NCI-H2227 (cell line): ENCODE results near the gene OR4K5.
"Not testable (repeated sequence)": the region's sequence is repeated elsewhere in the genome, so short reads cannot be mapped to it uniquely, and the experiment has no call there.

Experiments
- DNase-seq: peaks from one replicate; lab custom pipeline; 2025; ENCODE audit not compliant: unreplicated experiment; lab: John Stamatoyannopoulos, UW

Gene OR4K5

GRCh38 chr14:19920021-19920657 is at the start of gene OR4K5:
Gene OR4K5, plus strand, starts transcription at chr14:19920607. Its CDS starts 0 bp downstream, at chr14:19920607.
- no peak for DNase-seq

- no peak for DNase-seq
Observed at GRCh38 chr14:19873178-19873577, 47.2 kb upstream of the OR4K5 start.

DNA sequence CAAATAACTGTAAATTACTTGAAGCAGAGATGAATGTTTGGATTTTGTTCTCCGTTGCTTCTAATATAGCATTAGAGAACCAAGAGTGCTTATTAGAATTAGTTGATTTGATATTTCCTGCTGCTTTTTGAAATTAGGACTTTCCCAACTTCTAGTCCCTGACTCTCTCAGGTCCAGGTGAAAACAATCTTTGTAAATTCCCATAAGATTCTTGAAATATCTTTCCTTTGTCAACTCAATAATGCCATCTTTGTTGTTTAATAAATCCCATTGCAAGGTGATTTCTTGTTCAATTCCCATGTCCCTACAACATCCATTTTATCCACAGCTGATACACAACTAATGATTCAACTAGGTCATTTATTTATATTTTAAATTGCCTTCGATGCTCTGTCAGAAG is 45.6 kb upstream of the OR4K5 start, which contains the start of gene OR4K2:
Gene OR4K2, plus strand, starts transcription at position 301 of the 400 bp plus-strand sequence. CDS start 1,126 bp downstream, outside the sequence.
- DNase-seq = no peak

- DNase-seq = no peak
Observed at GRCh38 chr14:19878029-19878642, 42.3 kb upstream of the OR4K5 start.

DNA sequence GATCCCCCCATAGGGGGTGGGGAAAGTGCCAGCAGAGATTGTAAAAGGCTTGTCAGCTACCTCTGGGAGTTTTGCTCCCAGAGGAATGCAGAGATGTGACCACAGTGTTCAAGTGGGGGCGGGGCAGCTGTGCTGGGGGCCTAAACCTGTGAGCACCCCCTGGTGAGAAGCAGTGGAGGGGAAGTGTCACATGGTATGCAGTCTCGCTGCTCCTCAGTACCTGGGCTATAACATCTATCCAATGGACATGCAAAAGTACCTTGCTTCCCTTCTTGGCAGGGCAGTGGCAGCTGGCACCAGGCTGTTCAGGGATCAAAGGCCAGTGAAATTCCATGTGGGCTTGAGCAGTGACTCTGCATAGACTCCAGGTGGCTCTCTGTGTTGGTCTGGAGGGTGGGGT is 25.1 kb upstream of the OR4K5 start:
- no peak for DNase-seq

- DNase-seq = no peak
Observed at GRCh38 chr14:19900999-19901398, 19.4 kb upstream of the OR4K5 start.

DNA sequence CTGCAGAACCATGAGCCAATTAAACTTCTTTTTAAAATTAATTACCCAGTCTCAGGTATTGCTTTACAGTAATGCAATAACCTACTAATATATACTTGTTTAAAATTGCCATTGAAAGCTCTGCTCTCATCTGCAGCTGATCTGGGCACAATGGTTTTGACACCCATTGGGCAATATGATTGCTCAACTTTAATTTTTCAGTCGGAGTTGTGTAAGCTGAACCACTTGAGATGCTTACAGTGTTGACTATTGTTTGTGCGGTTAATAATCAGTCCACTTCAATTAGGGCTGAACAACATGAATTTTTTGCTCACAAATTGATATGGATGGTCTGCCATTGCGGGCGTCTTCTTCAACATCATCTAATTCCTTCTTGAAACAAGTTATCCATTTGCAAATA is 18.0 kb upstream of the OR4K5 start:
- DNase-seq = no peak

DNA sequence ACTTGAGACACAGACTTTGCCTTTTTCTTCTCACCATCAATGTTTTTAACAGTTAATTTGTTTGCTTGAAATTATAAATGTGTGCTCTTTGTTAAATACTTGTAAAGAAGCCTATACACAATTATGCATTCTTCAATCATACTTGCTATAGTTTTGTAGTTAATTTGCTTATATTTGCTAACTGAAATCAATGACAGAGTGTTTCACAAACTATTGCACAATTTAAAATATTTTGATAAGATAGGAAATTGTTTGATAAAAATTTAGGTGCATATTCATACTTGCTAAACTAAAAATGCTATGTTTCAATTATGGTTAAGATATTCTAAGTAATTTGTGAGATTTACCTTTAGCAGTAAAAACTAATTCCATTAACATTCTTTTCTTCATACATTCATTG is 13.7 kb upstream of the OR4K5 start:
- no peak for DNase-seq

DNA sequence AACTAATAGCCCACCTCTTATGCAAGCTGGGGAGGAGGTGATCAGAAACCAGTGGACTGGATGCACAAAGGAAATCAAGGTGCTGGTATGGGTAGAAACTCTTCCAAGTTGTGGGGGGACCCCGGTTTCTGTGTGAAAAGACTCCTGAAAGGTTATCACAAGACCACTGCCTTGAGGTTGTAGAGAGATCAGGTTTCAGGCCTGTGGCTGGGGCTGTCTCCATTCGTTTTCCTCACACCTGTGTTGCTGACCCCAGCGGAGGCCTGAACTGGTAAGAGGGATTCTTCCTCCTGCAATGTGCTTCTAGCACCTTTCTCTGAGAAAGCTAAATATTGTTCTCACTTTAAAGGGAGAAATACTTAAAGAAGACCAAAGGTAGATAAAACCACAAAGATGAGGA is 9.3 kb upstream of the OR4K5 start:
- DNase-seq = no peak

DNA sequence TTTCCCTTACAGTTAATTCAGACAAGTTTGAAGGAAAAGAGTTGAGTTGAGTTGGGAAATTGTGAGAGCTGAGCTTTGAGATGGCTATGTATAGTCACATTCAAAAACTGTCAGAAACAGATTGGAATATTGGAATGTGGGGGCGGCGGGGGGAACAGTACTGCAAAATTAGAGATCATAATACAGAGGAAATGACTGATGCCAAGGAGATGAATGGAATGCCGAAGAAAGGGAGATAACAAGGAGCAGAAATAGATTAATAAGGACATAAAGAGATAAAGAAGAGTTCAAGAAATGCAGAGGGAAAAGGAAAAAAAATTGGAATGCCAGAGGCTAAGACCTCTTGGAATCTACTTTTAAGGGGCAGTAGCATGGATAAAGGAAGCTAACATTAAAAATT is 3.2 kb upstream of the OR4K5 start:
- DNase-seq = no peak

DNA sequence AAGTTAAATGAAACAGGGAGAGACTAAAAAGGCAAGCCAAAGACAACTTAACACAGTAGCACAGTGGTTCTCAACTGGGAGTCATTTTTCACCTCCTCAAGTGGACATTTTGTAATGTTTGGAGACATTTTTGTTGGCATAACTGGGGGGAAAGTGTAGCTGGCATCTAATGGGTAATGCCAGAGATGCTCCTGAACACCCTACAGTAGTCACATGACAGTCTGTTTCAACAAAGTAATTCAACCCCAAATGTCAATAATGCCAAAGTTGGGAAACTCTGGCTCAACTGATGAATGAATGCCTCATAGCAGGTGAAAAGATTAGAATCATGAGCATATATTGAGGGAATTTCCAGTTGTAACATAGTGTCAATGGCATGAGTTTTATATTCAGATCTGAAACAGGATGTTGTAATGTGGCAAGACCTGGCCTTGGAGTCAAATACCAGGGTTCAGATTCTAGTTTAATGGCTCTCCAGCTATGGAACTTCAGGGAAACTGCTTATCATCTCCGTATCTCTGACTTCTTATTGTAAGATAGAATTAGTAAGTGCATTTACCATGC is 2.4 kb upstream of the OR4K5 start:
- no peak for DNase-seq

- DNase-seq = no peak
Observed at GRCh38 chr14:19918553-19919264, 1.7 kb upstream of the OR4K5 start.

DNA sequence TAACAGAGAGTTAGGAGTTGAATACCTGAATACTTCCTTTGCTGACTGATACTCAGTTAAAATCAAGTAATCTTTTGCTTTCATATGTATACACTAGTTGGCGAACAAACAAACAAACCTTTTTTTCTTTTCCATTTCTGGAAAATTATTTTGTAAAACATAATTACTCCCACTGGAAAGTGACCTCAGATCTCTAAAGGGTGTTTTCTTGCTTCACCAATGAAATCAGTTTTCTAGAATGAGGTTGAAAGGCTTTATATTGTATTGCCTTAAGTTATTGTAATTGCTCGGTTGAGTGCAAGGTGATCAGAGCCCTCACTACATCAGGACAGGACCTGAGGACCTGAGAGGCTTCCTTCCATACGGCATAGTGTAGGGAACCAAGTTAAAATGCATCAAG is 10.2 kb downstream of the OR4K5 start, which contains the start of gene OR4K1:
Gene OR4K1, plus strand, starts transcription at position 301 of the 400 bp plus-strand sequence. CDS start 4,750 bp downstream, outside the sequence.
- DNase-seq = no peak

- DNase-seq = no peak
Observed at GRCh38 chr14:19941668-19942067, 21.3 kb downstream of the OR4K5 start.

DNA sequence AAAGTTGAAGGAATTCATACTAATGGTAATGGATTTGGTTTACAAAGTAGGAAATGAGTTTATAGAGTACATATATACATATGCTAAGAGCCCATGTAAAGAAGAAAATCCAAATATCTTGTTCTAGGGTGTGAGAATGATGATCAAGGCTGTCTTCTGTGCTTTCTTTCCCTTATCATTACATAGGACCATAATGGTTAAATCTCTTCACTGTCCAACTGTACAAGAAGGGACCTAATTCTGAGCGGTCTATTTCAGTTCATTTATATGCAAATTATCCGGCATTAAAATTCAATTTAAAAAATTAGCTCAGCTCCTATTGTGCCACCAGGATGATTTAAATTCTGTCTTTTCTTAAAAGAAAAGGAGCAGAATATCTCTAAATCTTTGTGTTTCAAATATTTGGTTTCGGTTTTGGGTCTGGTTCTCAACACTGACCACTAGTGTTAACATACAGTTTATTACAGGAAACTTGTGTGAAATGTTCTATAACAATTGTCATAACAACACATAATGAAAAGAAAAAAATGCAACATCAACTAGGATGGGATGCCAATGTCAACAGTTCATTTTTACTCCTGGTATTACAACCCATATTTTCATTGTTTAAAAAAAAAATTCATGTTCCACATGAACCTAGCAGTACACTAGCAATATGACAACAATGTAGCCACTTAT is 27.1 kb downstream of the OR4K5 start:
- DNase-seq = no peak

DNA sequence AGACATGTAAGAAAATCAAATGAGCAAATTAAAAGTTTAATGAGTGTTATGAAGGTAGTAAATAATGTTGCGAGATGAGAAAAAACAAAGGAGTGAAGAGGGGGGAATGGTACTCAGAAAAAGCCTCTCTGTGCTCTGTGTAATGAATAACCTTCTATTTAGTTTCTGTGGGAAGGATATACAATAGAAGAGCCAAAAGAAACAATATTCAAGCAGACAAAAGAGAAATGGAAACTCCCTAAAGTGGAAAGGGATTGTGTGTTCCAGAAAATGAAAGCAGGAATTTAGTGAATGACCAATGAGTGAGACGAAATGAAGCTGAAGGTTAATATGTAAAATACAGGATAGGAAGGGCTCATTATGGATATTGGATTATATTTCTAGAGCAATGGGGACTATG is 28.8 kb downstream of the OR4K5 start:
- DNase-seq = no peak

- not testable (repeated sequence) for DNase-seq
Observed at GRCh38 chr14:19969735-19970134, 49.3 kb downstream of the OR4K5 start.
